Activated naive CD4-positive, alpha-beta T cell treated with anti-CD3 and anti-CD28 coated beads for 36 hours (primary cell): ENCODE results near the gene SEC11C. TPM values are rescaled to one million over a fixed set of nuclear protein-coding genes. Genes with fewer than 3 reads are reported as not detected.

Experiments
- CTCF ChIA-PET: fragments of 350-600 bp; sonication (Branson Sonifier 250); formaldehyde crosslinking; loops from one replicate; lab custom pipeline; 2021; ENCODE audit warnings: antibody characterized with exemption; lab: Charles Lee
- DNase-seq: peaks from one replicate; pipeline ENCODE4 v3.0.0-alpha.2; 2020
- H3K27ac Mint-ChIP-seq: one replicate; pipeline ENCODE4 v1.8.0; 2021; ENCODE audit warnings: mild to moderate bottlenecking, mixed read lengths
- H3K27me3 Mint-ChIP-seq: one replicate; pipeline ENCODE4 v1.8.0; 2021; ENCODE audit warnings: low read depth, mixed read lengths
- H3K36me3 Mint-ChIP-seq: one replicate; pipeline ENCODE4 v1.8.0; 2021; ENCODE audit warnings: low read depth, mixed read lengths
- H3K4me1 Mint-ChIP-seq: one replicate; pipeline ENCODE4 v1.8.0; 2021; ENCODE audit warnings: low read depth, mixed read lengths
- H3K4me3 Mint-ChIP-seq: one replicate; pipeline ENCODE4 v1.8.0; 2021; ENCODE audit warnings: mild to moderate bottlenecking, moderate library complexity, mixed read lengths
- H3K9me3 Mint-ChIP-seq: one replicate; pipeline ENCODE4 v1.8.0; 2021; ENCODE audit warnings: mixed read lengths
- intact Hi-C: fragments of 100-400 bp; cut with micrococcal nuclease; formaldehyde crosslinking; loops from one replicate; pipeline ENCODE4 v1.15.1; 2023
- total RNA-seq, 2 experiments: library from RNA; stranded (reverse); gene quantifications; one replicate each; pipeline ENCODE4 v1.2.3, GENCODE V29; 2021

SEC11C gene
- total RNA-seq, 2 experiments from 2014 or later = 45.0 to 46.7 TPM

DNA sequence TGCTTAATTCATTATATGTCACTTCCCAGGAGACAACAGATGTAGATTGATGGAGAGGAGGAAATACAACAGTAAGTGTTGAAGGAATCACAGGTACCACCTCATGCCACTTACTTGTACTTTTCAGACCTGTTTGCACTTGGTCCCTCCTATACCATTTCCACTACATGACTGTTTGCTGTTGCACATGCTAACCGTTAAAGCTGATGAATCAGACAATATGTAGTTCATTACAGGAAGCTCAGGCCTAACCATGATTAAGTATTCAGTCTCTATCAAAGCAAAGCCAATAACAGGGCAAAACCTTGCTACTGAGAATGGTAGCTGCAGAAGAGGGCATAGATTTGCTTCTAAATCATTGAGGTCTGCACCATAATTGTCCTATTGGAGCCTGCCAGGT, 50.1 kb downstream of the SEC11C start:
- Mint-ChIP-seq H3K4me3 (no peak overlapping the region), H3K36me3 (no peaks in the 10 kb centered on the region), H3K9me3 (no peaks in the 10 kb centered on the region), H3K4me1 (no peaks in the 10 kb centered on the region), H3K27me3 (peaks cover 3% of the 10 kb centered on the region), H3K27ac (peak overlapping the region; percentile 17)
- no peak for DNase-seq
- CTCF ChIA-PET = interaction anchor here (1.5 kb wide), 1 partner anchor 213 kb away, joined by 4 read pairs; no protein-coding TSS in a partner anchor
- intact Hi-C loops = no loop called here

- no peaks in the 10 kb centered on the region for H3K9me3 Mint-ChIP-seq
- intact Hi-C loops = no loop called here
- CTCF ChIA-PET = interaction anchor here (0.5 kb wide), 1 partner anchor 112 kb away, joined by 3 read pairs; no protein-coding TSS in a partner anchor
- H3K4me3 Mint-ChIP-seq = no peak overlapping the region
- DNase-seq = no peak
- no peaks in the 10 kb centered on the region for H3K36me3 Mint-ChIP-seq
- no peak overlapping the region for H3K27ac Mint-ChIP-seq
- no peaks in the 10 kb centered on the region for H3K4me1 Mint-ChIP-seq
- peaks cover 31% of the 10 kb centered on the region for H3K27me3 Mint-ChIP-seq
Measured at GRCh38 chr18:59196161-59196725, 56.6 kb downstream of the SEC11C start.

DNA sequence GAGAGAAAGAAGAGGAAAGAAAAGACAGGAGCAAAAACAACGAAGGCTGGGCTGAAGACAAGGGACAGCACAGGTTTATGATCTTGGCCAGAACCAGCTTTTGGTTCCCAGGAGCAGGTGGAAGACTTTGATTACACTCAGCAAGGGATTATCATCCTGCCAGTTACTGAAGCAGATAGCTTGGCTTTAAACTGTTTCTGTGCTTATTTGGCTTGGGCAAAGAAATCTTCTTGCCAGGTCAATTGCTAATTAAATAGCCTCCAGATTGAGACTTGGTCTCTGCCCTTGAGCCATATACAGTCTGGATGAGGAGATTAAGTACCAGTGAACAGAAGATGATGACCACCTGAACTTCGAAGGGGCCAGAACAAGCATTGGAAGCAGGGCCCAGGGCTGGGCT, 58.0 kb downstream of the SEC11C start:
- peaks cover 33% of the 10 kb centered on the region for H3K27me3 Mint-ChIP-seq

DNA sequence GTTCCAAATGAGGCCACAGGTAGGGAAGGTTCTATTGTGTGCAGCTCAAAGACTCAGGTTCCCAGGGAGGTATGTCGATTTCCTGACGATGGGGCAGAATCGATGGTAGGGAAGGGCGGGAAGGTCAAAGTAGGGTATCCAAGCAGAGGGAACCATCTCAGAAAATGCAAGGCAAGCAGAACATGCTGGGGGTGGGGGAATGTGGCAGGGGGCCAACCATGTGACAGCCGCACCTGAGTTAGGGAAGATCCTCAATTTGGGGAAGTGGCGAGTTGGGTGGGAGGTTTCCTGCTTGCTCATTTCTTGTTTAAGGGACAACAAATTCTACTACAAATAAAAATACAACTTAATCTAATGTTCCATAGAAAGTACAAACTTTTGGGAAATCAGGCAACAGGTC, 58.5 kb downstream of the SEC11C start:
- H3K27ac Mint-ChIP-seq = no peak overlapping the region

More for the DNA sequence above, 58.0 kb downstream of the SEC11C start:
- no peak for DNase-seq
- no peaks in the 10 kb centered on the region for H3K36me3 Mint-ChIP-seq
- intact Hi-C loops = no loop called here
- CTCF ChIA-PET = no interaction called here
- no peaks in the 10 kb centered on the region for H3K4me1 Mint-ChIP-seq
- no peak overlapping the region for H3K4me3 Mint-ChIP-seq
- no peak overlapping the region for H3K27ac Mint-ChIP-seq
- H3K9me3 Mint-ChIP-seq = no peaks in the 10 kb centered on the region

GRCh38 chr18:59200787-59201186, 61.1 kb downstream of the SEC11C start:
- intact Hi-C loops = no loop called here
- CTCF ChIA-PET = no interaction called here
- DNase-seq = no peak
- no peak overlapping the region for H3K27ac Mint-ChIP-seq
- no peak overlapping the region for H3K4me3 Mint-ChIP-seq
- peaks cover 29% of the 10 kb centered on the region for H3K27me3 Mint-ChIP-seq
- no peaks in the 10 kb centered on the region for H3K9me3 Mint-ChIP-seq
- H3K4me1 Mint-ChIP-seq = no peaks in the 10 kb centered on the region
- H3K36me3 Mint-ChIP-seq = no peaks in the 10 kb centered on the region

More for the DNA sequence above, 58.5 kb downstream of the SEC11C start:
- H3K36me3 Mint-ChIP-seq = no peaks in the 10 kb centered on the region
- no peaks in the 10 kb centered on the region for H3K4me1 Mint-ChIP-seq
- H3K27me3 Mint-ChIP-seq = peaks cover 33% of the 10 kb centered on the region
- intact Hi-C loops = no loop called here
- DNase-seq = no peak
- CTCF ChIA-PET = no interaction called here
- no peak overlapping the region for H3K4me3 Mint-ChIP-seq
- H3K9me3 Mint-ChIP-seq = no peaks in the 10 kb centered on the region

GRCh38 chr18:59202258-59202820, 62.7 kb downstream of the SEC11C start:
- no peak for DNase-seq
- no peaks in the 10 kb centered on the region for H3K9me3 Mint-ChIP-seq
- peaks cover 24% of the 10 kb centered on the region for H3K27me3 Mint-ChIP-seq
- no peak overlapping the region for H3K4me3 Mint-ChIP-seq
- H3K36me3 Mint-ChIP-seq = no peaks in the 10 kb centered on the region
- H3K4me1 Mint-ChIP-seq = no peaks in the 10 kb centered on the region
- intact Hi-C loops = no loop called here
- H3K27ac Mint-ChIP-seq = no peak overlapping the region
- CTCF ChIA-PET = interaction anchor here (1.5 kb wide), 1 partner anchor 46 kb away, joined by 6 read pairs; no protein-coding TSS in a partner anchor

DNA sequence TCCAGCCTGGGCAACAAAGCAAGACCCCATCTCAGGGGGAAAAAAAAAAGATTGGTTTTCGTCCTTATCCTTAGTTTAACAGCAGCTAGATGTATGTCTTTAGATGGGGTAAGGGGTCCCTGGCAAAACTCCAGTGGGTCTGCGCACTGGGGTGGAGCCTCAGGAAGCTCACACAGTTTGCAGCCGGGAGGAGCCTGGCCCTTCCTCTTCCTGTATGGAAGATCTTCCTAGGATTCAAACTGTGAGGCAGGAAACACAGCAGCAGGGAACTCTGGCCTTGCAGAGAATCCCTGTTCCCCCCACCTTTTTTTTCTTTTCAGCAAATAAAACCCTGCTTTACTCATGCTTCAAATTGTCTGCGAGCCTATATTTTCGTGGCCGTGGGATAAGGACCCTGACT, 67.8 kb downstream of the SEC11C start:
- H3K4me1 Mint-ChIP-seq = no peaks in the 10 kb centered on the region
- no peak for DNase-seq
- H3K27ac Mint-ChIP-seq = no peak overlapping the region
- no peaks in the 10 kb centered on the region for H3K9me3 Mint-ChIP-seq
- H3K27me3 Mint-ChIP-seq = peaks cover 5% of the 10 kb centered on the region
- intact Hi-C loops = no loop called here
- no peak overlapping the region for H3K4me3 Mint-ChIP-seq
- CTCF ChIA-PET = no interaction called here
- no peaks in the 10 kb centered on the region for H3K36me3 Mint-ChIP-seq

Other genes with a start within 250 kb of the SEC11C start
- not detected for gene GRP, start 80.3 kb downstream of the SEC11C start, total RNA-seq
- not detected for gene RAX, start 133.6 kb downstream of the SEC11C start, total RNA-seq
- not detected for gene CPLX4, start 178.8 kb downstream of the SEC11C start, total RNA-seq
- gene LMAN1, start 219.4 kb downstream of the SEC11C start, total RNA-seq = 100 to 1,000 TPM; 146 to 151 TPM